ENCODE results near the gene ZNF200. TPM values are rescaled to one million over a fixed set of nuclear protein-coding genes. Genes with fewer than 3 reads are reported as not detected.

ZNF200 gene
- total and polyA plus RNA-seq, 2 donors (not counting 3 experiments of a cell fraction or from before 2014, with no cell fraction given): 2.8 to 10.0 TPM

DNA sequence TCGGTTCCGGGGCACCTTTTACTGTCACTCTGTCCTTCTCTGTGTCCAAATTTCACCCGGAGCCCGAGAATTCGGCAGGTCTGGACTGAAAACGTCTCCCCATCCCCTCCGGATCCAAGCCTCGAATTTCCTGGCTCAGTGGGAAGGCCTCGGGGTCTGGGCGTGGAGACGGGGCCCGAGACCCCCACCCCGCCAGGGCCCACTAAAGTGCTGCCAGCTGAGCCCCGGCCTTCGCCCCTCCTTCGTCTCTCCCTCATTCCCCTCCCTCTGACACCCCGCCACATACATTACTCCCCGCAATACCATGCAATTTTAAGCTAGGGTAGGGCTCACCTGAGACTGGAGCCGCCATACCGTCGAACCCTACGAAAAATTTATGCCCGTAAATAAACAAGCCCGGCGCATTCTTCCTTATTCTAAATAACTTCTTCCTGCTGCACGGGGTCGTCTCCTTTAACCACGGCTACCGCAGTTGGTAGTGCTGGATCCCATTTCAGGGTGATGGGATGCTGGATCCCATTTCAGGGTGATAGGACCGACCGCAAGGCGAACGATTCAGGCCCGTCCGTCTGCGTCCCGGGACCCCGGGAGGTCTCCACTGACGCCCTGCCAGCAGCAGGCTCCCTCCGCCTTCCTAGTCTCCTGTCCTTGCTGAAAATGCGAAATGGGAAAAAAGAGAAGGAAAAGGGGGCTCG is 51.4 kb downstream of the ZNF200 start:
- H3K9me1 ChIP-seq (replicated peaks; ENCODE audit: control insufficient read depth, extremely low read depth, insufficient read depth, low read length): no peaks in the 10 kb centered on the region
- FAIRE-seq: no peak
- no peaks in the 10 kb centered on the region for H3K36me3 ChIP-seq (ENCODE audit: control insufficient read depth in 2 of 2, extremely low read depth in 1 of 2, insufficient read depth in 2 of 2, low read length in 2 of 2)
- H3K4me2 ChIP-seq (ENCODE audit: insufficient read depth, low read length): peak overlapping the region; percentile 93
- no peak overlapping the region for H3K9ac ChIP-seq (replicated peaks; ENCODE audit: extremely low read depth, insufficient read depth, low read length)
- ChIA-PET CTCF (interaction anchor here (0.7 to 2.9 kb wide), 7 partner anchors 10 to 317 kb away, joined by 3 to 11 read pairs (median 3); partner anchors contain the start of gene CLUAP1), POLR2A (no interaction called here)
- dilution Hi-C loops (cut with MboI; ENCODE audit: extremely low pct_ligation_motif_present, low sequenced_read_pairs): no loop called here
- TF ChIP-seq POLR2AphosphoS5 (IDR thresholded peaks at IDR 0.05; ENCODE audit: insufficient read depth, low read depth, low read length) (no peak), GATA2 (IDR thresholded peaks at IDR 0.05; ENCODE audit: insufficient read depth, insufficient read length, low read depth, low read length) (no peak), FOS (IDR thresholded peaks at IDR 0.05; ENCODE audit: borderline replicate concordance, insufficient read depth, low read length) (no peak), MYC (IDR thresholded peaks at IDR 0.05; ENCODE audit: low read depth, low read length) (no peak), POLR2A (IDR thresholded peaks at IDR 0.05; ENCODE audit: low read depth, low read length) (no peak), JUN (IDR thresholded peaks at IDR 0.05; ENCODE audit: borderline replicate concordance, insufficient read depth, insufficient read length, low read depth) (no peak), EZH2 (IDR thresholded peaks at IDR 0.05; ENCODE audit: borderline replicate concordance, low read depth, low read length, severe bottlenecking) (no peak)
- TF ChIP-seq, protein P1, sequence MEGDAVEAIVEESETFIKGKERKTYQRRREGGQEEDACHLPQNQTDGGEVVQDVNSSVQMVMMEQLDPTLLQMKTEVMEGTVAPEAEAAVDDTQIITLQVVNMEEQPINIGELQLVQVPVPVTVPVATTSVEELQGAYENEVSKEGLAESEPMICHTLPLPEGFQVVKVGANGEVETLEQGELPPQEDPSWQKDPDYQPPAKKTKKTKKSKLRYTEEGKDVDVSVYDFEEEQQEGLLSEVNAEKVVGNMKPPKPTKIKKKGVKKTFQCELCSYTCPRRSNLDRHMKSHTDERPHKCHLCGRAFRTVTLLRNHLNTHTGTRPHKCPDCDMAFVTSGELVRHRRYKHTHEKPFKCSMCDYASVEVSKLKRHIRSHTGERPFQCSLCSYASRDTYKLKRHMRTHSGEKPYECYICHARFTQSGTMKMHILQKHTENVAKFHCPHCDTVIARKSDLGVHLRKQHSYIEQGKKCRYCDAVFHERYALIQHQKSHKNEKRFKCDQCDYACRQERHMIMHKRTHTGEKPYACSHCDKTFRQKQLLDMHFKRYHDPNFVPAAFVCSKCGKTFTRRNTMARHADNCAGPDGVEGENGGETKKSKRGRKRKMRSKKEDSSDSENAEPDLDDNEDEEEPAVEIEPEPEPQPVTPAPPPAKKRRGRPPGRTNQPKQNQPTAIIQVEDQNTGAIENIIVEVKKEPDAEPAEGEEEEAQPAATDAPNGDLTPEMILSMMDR (IDR thresholded peaks at IDR 0.05; ENCODE audit: extremely low read depth in 1 of 2, insufficient read depth in 1 of 2, low read depth in 1 of 2, low read length in 2 of 2): no peak
- TF ChIP-seq, protein P2, sequence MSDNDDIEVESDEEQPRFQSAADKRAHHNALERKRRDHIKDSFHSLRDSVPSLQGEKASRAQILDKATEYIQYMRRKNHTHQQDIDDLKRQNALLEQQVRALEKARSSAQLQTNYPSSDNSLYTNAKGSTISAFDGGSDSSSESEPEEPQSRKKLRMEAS (IDR thresholded peaks at IDR 0.05; ENCODE audit: insufficient read depth, insufficient read length): no peak
- intact Hi-C loops (cut with micrococcal nuclease): loop anchor here (2.0 to 5.0 kb wide), 3 partner anchors 25 to 317 kb away; partner anchors contain the start of gene CLUAP1
- peak overlapping the region; percentile 99 for H2AFZ ChIP-seq (ENCODE audit: low read depth, low read length)
- H3K9me3 ChIP-seq (replicated peaks; ENCODE audit: control insufficient read depth, insufficient read depth, low read length): no peaks in the 10 kb centered on the region
- peak overlapping the region; percentile 36 to 79 (median 67) for H3K4me3 ChIP-seq (replicated peaks in 1 of 3; ENCODE audit: insufficient read depth in 1 of 3, low read depth in 1 of 3, low read length in 3 of 3)
- peaks cover 17% of the 10 kb centered on the region for H3K4me1 ChIP-seq (ENCODE audit: control insufficient read depth, extremely low read depth, insufficient read depth, low read length)
- H4K20me1 ChIP-seq (replicated peaks; ENCODE audit: control insufficient read depth, extremely low read depth, insufficient read depth, low read length): no peaks in the 10 kb centered on the region
- no peak for DNase-seq (ENCODE audit: low read depth, low spot score)
- BruUV-seq (replicated peaks): no TSS peak
- H3K27me3 ChIP-seq (ENCODE audit: control insufficient read depth in 2 of 2, insufficient read depth in 2 of 2, low read length in 2 of 2): peaks cover 10% of the 10 kb centered on the region in 2 experiments
- no peak overlapping the region for H3K27ac ChIP-seq (ENCODE audit: insufficient read depth, low read depth, low read length)
- H3K79me2 ChIP-seq (ENCODE audit: control insufficient read depth, insufficient read depth, low read length): no peaks in the 10 kb centered on the region

Data from endothelial cell of umbilical vein (primary cell).